ENCODE data around the gene ZGPAT. TPM values are rescaled to one million over a fixed set of nuclear protein-coding genes. Genes with fewer than 3 reads are reported as not detected.

The ZGPAT gene
- total and polyA plus RNA-seq, 2 of the 13 experiments (the other 11 are each of a cell fraction or from before 2014, with no cell fraction given) = 23.0 to 41.9 TPM

GRCh38 chr20:63682384-63683139, 25.3 kb upstream of the ZGPAT start (continued):
- TF ChIP-seq ZNF512 (CRISPR knock-in tag; IDR thresholded peaks at IDR 0.05) (no peak), TRIM22 (IDR thresholded peaks at IDR 0.05) (no peak), REL (CRISPR knock-in tag; conservative IDR thresholded peaks at IDR 0.05) (no peak), JDP2 (CRISPR knock-in tag; IDR thresholded peaks at IDR 0.05; ENCODE audit: borderline replicate concordance) (no peak), ZNF607 (CRISPR knock-in tag; IDR thresholded peaks at IDR 0.05; ENCODE audit: borderline replicate concordance) (no peak), ZNF317 (CRISPR knock-in tag; IDR thresholded peaks at IDR 0.05) (no peak), TERF1 (CRISPR knock-in tag; IDR thresholded peaks at IDR 0.05) (no peak), ZNF710 (CRISPR knock-in tag; IDR thresholded peaks at IDR 0.05; ENCODE audit: borderline replicate concordance) (no peak), IKZF5 (CRISPR knock-in tag; IDR thresholded peaks at IDR 0.05) (no peak), MBD4 (IDR thresholded peaks at IDR 0.05; ENCODE audit: borderline replicate concordance, low read length) (no peak), CHD2 (IDR thresholded peaks at IDR 0.05; ENCODE audit: low read depth, low read length) (no peak), ZNF550 (CRISPR knock-in tag; IDR thresholded peaks at IDR 0.05; ENCODE audit: borderline replicate concordance) (no peak), EP300 (IDR thresholded peaks at IDR 0.05; ENCODE audit: low read depth in 2 of 2, low read length in 2 of 2) (no peak), EP300 (CRISPR knock-in tag; IDR thresholded peaks at IDR 0.05; ENCODE audit: borderline replicate concordance) (no peak), MIER2 (CRISPR knock-in tag; IDR thresholded peaks at IDR 0.05) (no peak), ZNF773 (CRISPR knock-in tag; IDR thresholded peaks at IDR 0.05; ENCODE audit: borderline replicate concordance) (no peak), ZBTB33 (CRISPR knock-in tag; IDR thresholded peaks at IDR 0.05) (peak; percentile 91), TSC22D2 (CRISPR knock-in tag; IDR thresholded peaks at IDR 0.05; ENCODE audit: borderline replicate concordance) (no peak), POLR2AphosphoS2 (IDR thresholded peaks at IDR 0.05; ENCODE audit: low read depth, low read length) (no peak)
